Measurements from ENCODE around the gene CPED1. TPM values are rescaled to one million over a fixed set of nuclear protein-coding genes. Genes with fewer than 3 reads are reported as not detected.
"Not testable (repeated sequence)": the region's sequence is repeated elsewhere in the genome, so short reads cannot be mapped to it uniquely, and the experiment has no call there.

CPED1 gene
- total RNA-seq, 4 donors from 2014 or later: 7.4 to 19.6 (median 11.4) TPM

GRCh38 chr7:121058975-121059374, 70.5 kb downstream of the CPED1 start:
- Histone ChIP-seq H3K4me3 (replicated peaks in 1 of 3) (no peak overlapping the region), H3K27ac (no peak overlapping the region), H3K27me3 (no peaks in the 10 kb centered on the region), H3K9me3 (no peaks in the 10 kb centered on the region), H3K36me3 (no peaks in the 10 kb centered on the region), H3K4me1 (no peaks in the 10 kb centered on the region)
- intact Hi-C loops (cut with DNase I): no loop called here
- DNase-seq: no peak
- no peak for TF ChIP-seq POLR2A (IDR thresholded peaks at IDR 0.05)
- no peak for TF ChIP-seq CTCF (IDR thresholded peaks at IDR 0.05)
- WGBS, 2 donors: 91 to 100% methylated on average over 2 of the region's 2 CpGs

DNA sequence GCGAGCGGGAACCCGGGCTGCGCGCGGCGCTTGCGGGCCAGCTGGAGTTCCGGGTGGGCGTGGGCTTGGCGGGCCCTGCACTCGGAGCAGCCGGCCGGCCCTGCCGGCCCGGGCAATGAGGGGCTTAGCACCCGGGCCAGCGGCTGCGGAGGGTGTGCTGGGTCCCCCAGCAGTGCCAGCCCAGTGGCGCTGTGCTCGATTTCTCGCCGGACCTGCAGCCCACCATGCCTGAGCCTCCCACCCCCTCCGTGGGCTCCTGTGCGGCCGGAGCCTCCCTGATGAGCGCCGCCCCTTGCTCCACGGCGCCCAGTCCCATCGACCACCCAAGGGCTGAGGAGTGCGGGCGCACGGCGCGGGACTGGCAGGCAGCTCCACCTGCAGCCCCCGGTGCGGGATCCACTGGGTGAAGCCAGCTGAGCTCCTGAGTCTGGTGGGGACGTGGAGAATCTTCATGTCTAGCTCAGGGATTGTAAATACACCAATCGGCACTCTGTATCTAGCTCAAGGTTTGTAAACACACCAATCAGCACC, 71.5 kb downstream of the CPED1 start:
- H3K27ac ChIP-seq; DNase-seq; intact Hi-C loops (cut with DNase I); H3K36me3 ChIP-seq; H3K4me3 ChIP-seq (replicated peaks in 1 of 3); H3K4me1 ChIP-seq; H3K27me3 ChIP-seq; H3K9me3 ChIP-seq: not testable (repeated sequence)
- WGBS, 2 donors: 96 to 98% methylated on average over 21 to 24 of the region's 40 CpGs

DNA sequence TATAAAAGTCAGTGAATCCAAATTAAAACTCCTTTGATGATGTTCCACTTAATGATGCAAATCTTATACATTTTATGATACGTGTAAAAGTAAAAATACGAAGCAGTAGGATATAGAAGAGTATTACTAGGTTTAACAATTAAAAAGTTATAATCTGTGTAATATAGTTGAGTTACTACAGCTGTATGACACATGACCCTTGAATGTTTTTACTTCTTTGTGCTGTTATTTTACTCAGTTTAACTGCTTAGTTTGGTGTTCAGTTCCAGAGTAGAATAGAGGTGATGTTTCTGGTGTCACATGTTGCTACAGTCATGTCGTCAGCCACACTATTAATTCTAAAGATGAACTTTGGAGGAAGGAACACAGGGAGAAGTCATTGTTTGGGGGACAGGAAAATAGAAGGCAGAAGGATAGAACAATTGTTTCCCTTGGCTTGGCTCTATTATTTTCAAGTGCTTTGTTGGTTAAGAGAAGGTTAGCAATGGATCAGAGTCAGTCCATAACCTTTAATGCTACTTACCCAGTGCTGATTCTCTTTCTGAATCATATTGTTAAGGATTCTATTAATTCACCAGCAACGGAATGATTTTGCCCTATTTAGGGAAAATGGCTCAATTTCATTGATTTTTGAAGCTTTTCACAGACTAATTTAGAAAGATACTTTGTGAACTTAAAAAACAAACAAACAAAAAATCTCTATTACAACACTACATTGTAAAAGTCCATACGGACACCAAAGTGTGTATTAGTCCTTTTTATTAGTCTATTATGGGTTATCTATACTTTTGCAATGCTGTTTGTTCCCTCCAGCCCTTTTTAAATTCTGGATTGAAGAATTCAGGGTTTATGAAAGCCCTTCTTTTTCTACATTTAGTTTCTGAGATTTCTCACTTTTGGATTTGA, 73.4 kb downstream of the CPED1 start:
- no peak for DNase-seq
- no peaks in the 10 kb centered on the region for H3K9me3 ChIP-seq
- no peaks in the 10 kb centered on the region for H3K36me3 ChIP-seq
- no peak overlapping the region for H3K4me3 ChIP-seq (replicated peaks in 1 of 3)
- no peak for TF ChIP-seq CTCF (IDR thresholded peaks at IDR 0.05)
- no peak for TF ChIP-seq POLR2A (IDR thresholded peaks at IDR 0.05)
- no peaks in the 10 kb centered on the region for H3K27me3 ChIP-seq
- H3K4me1 ChIP-seq: no peaks in the 10 kb centered on the region
- intact Hi-C loops (cut with DNase I): no loop called here
- 85 to 88% methylated on average over 5 of the region's 5 CpGs for WGBS, 2 donors
- H3K27ac ChIP-seq: no peak overlapping the region

- no peaks in the 10 kb centered on the region for H3K36me3 ChIP-seq
- H3K4me1 ChIP-seq: no peaks in the 10 kb centered on the region
- DNase-seq: no peak
- H3K4me3 ChIP-seq (replicated peaks in 1 of 3): no peak overlapping the region
- intact Hi-C loops (cut with DNase I): no loop called here
- H3K27ac ChIP-seq: no peak overlapping the region
- TF ChIP-seq POLR2A (IDR thresholded peaks at IDR 0.05) (no peak), CTCF (IDR thresholded peaks at IDR 0.05) (no peak)
- no peaks in the 10 kb centered on the region for H3K9me3 ChIP-seq
- 75 to 81% methylated on average over 11 of the region's 11 CpGs for whole genome bisulfite sequencing, 2 donors
- H3K27me3 ChIP-seq: no peaks in the 10 kb centered on the region
Measured at GRCh38 chr7:121062671-121063279, 74.3 kb downstream of the CPED1 start.

- 91 to 95% methylated on average over 2 of the region's 2 CpGs for WGBS, 2 donors
- intact Hi-C loops (cut with DNase I); H3K27ac ChIP-seq; DNase-seq; H3K9me3 ChIP-seq; H3K4me1 ChIP-seq; H3K27me3 ChIP-seq; H3K36me3 ChIP-seq; H3K4me3 ChIP-seq (replicated peaks in 1 of 3): not testable (repeated sequence)
Measured at GRCh38 chr7:121067717-121068116, 79.2 kb downstream of the CPED1 start.
